Eye (tissue), 1 donor: Measurements from ENCODE around the gene EXD1.
"Not testable (repeated sequence)": the region's sequence is repeated elsewhere in the genome, so short reads cannot be mapped to it uniquely, and the experiment has no call there.

Source experiments
- DNase-seq: peaks from one replicate; pipeline ENCODE4 v3.0.0-alpha.2; 2015

Gene EXD1

GRCh38 chr15:41230345-41230649 lies 260 bp downstream of the EXD1 start:
- DNase-seq = no peak

GRCh38 chr15:41219381-41219780 lies 11.2 kb downstream of the EXD1 start:
- DNase-seq = no peak

- DNase-seq = no peak
Observed at GRCh38 chr15:41218851-41219250, 11.7 kb downstream of the EXD1 start.

GRCh38 chr15:41215708-41216107 lies 14.8 kb downstream of the EXD1 start:
- no peak for DNase-seq

GRCh38 chr15:41207687-41208448 lies 22.7 kb downstream of the EXD1 start:
- no peak for DNase-seq

GRCh38 chr15:41205315-41205714 lies 25.2 kb downstream of the EXD1 start:
- no peak for DNase-seq

- DNase-seq = no peak
Observed at GRCh38 chr15:41203395-41203794, 27.2 kb downstream of the EXD1 start.

GRCh38 chr15:41199470-41199869 lies 31.1 kb downstream of the EXD1 start:
- DNase-seq = no peak

- DNase-seq = no peak
Observed at GRCh38 chr15:41194444-41194843, 36.1 kb downstream of the EXD1 start.

- DNase-seq = no peak
Observed at GRCh38 chr15:41183581-41183980, 47.0 kb downstream of the EXD1 start.

- DNase-seq = no peak
Observed at GRCh38 chr15:41182266-41182665, 48.3 kb downstream of the EXD1 start.

- no peak for DNase-seq
Observed at GRCh38 chr15:41180206-41180789, 50.3 kb downstream of the EXD1 start.

- DNase-seq = no peak
Observed at GRCh38 chr15:41169781-41170180, 60.8 kb downstream of the EXD1 start.

GRCh38 chr15:41169086-41169485 lies 61.5 kb downstream of the EXD1 start:
- DNase-seq = no peak

GRCh38 chr15:41161736-41162135 lies 68.8 kb downstream of the EXD1 start:
- DNase-seq = no peak

- DNase-seq = no peak
Observed at GRCh38 chr15:41161336-41161735, 69.2 kb downstream of the EXD1 start.

GRCh38 chr15:41160639-41161315 lies 69.8 kb downstream of the EXD1 start:
- DNase-seq = no peak

- DNase-seq = no peak
Observed at GRCh38 chr15:41154412-41154811, 76.1 kb downstream of the EXD1 start.

- DNase-seq = no peak
Observed at GRCh38 chr15:41153733-41154132, 76.8 kb downstream of the EXD1 start.

- no peak for DNase-seq
Observed at GRCh38 chr15:41151451-41152005, 79.0 kb downstream of the EXD1 start.

- no peak for DNase-seq
Observed at GRCh38 chr15:41150279-41150678, 80.3 kb downstream of the EXD1 start.

- no peak for DNase-seq
Observed at GRCh38 chr15:41148065-41148464, 82.5 kb downstream of the EXD1 start.

- no peak for DNase-seq
Observed at GRCh38 chr15:41139619-41140018, 90.9 kb downstream of the EXD1 start.

GRCh38 chr15:41139112-41139511 lies 91.4 kb downstream of the EXD1 start:
- not testable (repeated sequence) for DNase-seq
